GM23338 (cell line): ENCODE measurements around the gene NELFCD. TPM values are rescaled to one million over a fixed set of nuclear protein-coding genes. Genes with fewer than 3 reads are reported as not detected.

ENCODE experiments used
- ATAC-seq: fragments of 200-7000 bp; cut with Tn5 transposase; 3 replicates; pipeline ENCODE4 v1.9.1; 2020
- DNase-seq: peaks from one replicate; pipeline ENCODE4 v3.0.0-alpha.2; 2015; ENCODE audit warnings: low spot score
- H2AFZ ChIP-seq: fragments of 200-600 bp; sonication (generic); 2 replicates; pipeline ENCODE4 v1.8.0; 2016; ENCODE audit warnings: antibody characterized with exemption, mild to moderate bottlenecking, moderate library complexity
- H3F3A ChIP-seq: fragments of 200-600 bp; sonication (generic); replicated peaks from 2 replicates; pipeline ENCODE4 v1.8.0; 2017; ENCODE audit warnings: antibody characterized with exemption, mixed run types, low read depth
- H3K27ac ChIP-seq: fragments of 200-600 bp; sonication (generic); 2 replicates; pipeline ENCODE4 v1.6.1; 2016; ENCODE audit warnings: low read depth
- H3K27me3 ChIP-seq: fragments of 200-600 bp; sonication (generic); 2 replicates; pipeline ENCODE4 v1.8.0; 2016; ENCODE audit warnings: mild to moderate bottlenecking, mixed run types, moderate library complexity; ENCODE audit not compliant: insufficient read depth
- H3K36me3 ChIP-seq: fragments of 200-600 bp; sonication (generic); 2 replicates; pipeline ENCODE4 v1.8.0; 2016; ENCODE audit warnings: mild to moderate bottlenecking; ENCODE audit not compliant: insufficient read depth
- H3K4me1 ChIP-seq: fragments of 200-600 bp; sonication (generic); 2 replicates; pipeline ENCODE4 v1.8.0; 2016; ENCODE audit warnings: mild to moderate bottlenecking, moderate library complexity; ENCODE audit not compliant: insufficient read depth
- H3K4me2 ChIP-seq: fragments of 200-600 bp; sonication (generic); 2 replicates; pipeline ENCODE4 v1.7.1; 2017; ENCODE audit warnings: mixed run types
- H3K4me3 ChIP-seq: fragments of 200-600 bp; sonication (generic); 2 replicates; pipeline ENCODE4 v1.6.1; 2016; ENCODE audit warnings: mixed run types
- H3K79me2 ChIP-seq: fragments of 200-600 bp; sonication (generic); replicated peaks from 2 replicates; pipeline ENCODE4 v1.8.0; 2017; ENCODE audit warnings: mild to moderate bottlenecking; ENCODE audit not compliant: insufficient read depth
- H3K9me2 ChIP-seq: fragments of 200-600 bp; sonication (generic); 2 replicates; pipeline ENCODE4 v1.8.0; 2017; ENCODE audit not compliant: insufficient read depth
- H4K20me1 ChIP-seq: fragments of 200-600 bp; sonication (generic); replicated peaks from 2 replicates; pipeline ENCODE4 v1.8.0; 2017; ENCODE audit warnings: mild to moderate bottlenecking; ENCODE audit not compliant: insufficient read depth
- H3K27ac Mint-ChIP-seq: 2 replicates; pipeline ENCODE4 v1.8.0; 2020; ENCODE audit warnings: inconsistent platforms, mild to moderate bottlenecking, moderate library complexity, mixed read lengths
- H3K27me3 Mint-ChIP-seq: 3 replicates; pipeline ENCODE4 v1.8.0; 2022; ENCODE audit warnings: low read depth, mild to moderate bottlenecking, moderate library complexity, mixed read lengths, inconsistent platforms; ENCODE audit not compliant: insufficient read depth, poor library complexity
- H3K36me3 Mint-ChIP-seq: 3 replicates; pipeline ENCODE4 v1.8.0; 2021; ENCODE audit warnings: low read depth, mild to moderate bottlenecking, inconsistent platforms, moderate library complexity, mixed read lengths
- H3K4me1 Mint-ChIP-seq: 3 replicates; pipeline ENCODE4 v1.8.0; 2020; ENCODE audit warnings: mild to moderate bottlenecking, inconsistent platforms, mixed read lengths
- H3K4me3 Mint-ChIP-seq: 3 replicates; pipeline ENCODE4 v1.8.0; 2021; ENCODE audit warnings: moderate library complexity, mild to moderate bottlenecking, inconsistent platforms, mixed read lengths
- H3K9me3 Mint-ChIP-seq: 3 replicates; pipeline ENCODE4 v1.8.0; 2020; ENCODE audit warnings: moderate library complexity, mild to moderate bottlenecking, inconsistent platforms, mixed read lengths
- CREB1 ChIP-seq: fragments of 250-450 bp; sonication (Bioruptor Pico); IDR thresholded peaks from 2 replicates; pipeline ENCODE4 v1.5.0; 2020; ENCODE audit warnings: low read depth, mild to moderate bottlenecking, moderate library complexity
- CTCF ChIP-seq, 2 experiments: fragments of 200-600 bp in 1 of 2; sonication (generic) in 1 of 2; conservative IDR thresholded peaks; 2 replicates each; pipeline versions ENCODE4 v1.5.1 to v1.6.1; 2016 to 2017; ENCODE audit warnings: antibody characterized with exemption in 2 of 2, low read depth in 2 of 2, mild to moderate bottlenecking in 2 of 2, moderate library complexity in 1 of 2
- ETS1 ChIP-seq: IDR thresholded peaks from 2 replicates; pipeline ENCODE4 v1.6.1; 2016; ENCODE audit warnings: antibody characterized with exemption
- EZH2 ChIP-seq: fragments of 200-600 bp; sonication (generic); IDR thresholded peaks from one replicate; pipeline ENCODE4 v1.8.0; 2017; ENCODE audit warnings: antibody characterized with exemption, mild to moderate bottlenecking, low read depth; ENCODE audit not compliant: unreplicated experiment
- JUNB ChIP-seq: IDR thresholded peaks from one replicate; pipeline ENCODE4 v1.6.1; 2016; ENCODE audit warnings: antibody characterized with exemption; ENCODE audit not compliant: unreplicated experiment
- NANOG ChIP-seq: IDR thresholded peaks from 2 replicates; pipeline ENCODE4 v1.6.1; 2016; ENCODE audit warnings: antibody characterized with exemption, borderline replicate concordance
- POLR2AphosphoS5 ChIP-seq: IDR thresholded peaks from 2 replicates; pipeline ENCODE4 v1.6.1; 2016; ENCODE audit warnings: antibody characterized with exemption, low read depth
- STAT1 ChIP-seq: IDR thresholded peaks from one replicate; pipeline ENCODE4 v1.6.1; 2016; ENCODE audit warnings: antibody characterized with exemption; ENCODE audit not compliant: unreplicated experiment
- ZNF114 ChIP-seq: fragments of 250-450 bp; sonication (Bioruptor Pico); IDR thresholded peaks from 2 replicates; pipeline ENCODE4 v1.5.0; 2020; ENCODE audit warnings: mild to moderate bottlenecking, moderate library complexity
- ZNF331 ChIP-seq: fragments of 250-450 bp; sonication (Bioruptor Pico); IDR thresholded peaks from 2 replicates; pipeline ENCODE4 v1.5.0; 2020; ENCODE audit warnings: low read depth, mild to moderate bottlenecking, moderate library complexity
- polyA plus RNA-seq: library from polyadenylated mRNA; unstranded; fragments of >200 nt; fragmentation: Nextera tagmentation; extraction: Ambion mirVana; gene quantifications from 2 replicates; pipeline ENCODE4 v1.2.1, GENCODE V29; 2016
- total RNA-seq: library from RNA; depleted of rRNA; stranded (reverse); fragments of >200 nt; shearing (Covaris generic); gene quantifications from 2 replicates; pipeline ENCODE4 v1.2.3, GENCODE V29; 2014
- TF ChIP-seq, protein P1 (sequence below): fragments of 250-450 bp; sonication (Bioruptor Pico); IDR thresholded peaks from 2 replicates; pipeline ENCODE4 v1.5.0; 2020; ENCODE audit warnings: mild to moderate bottlenecking, moderate library complexity
- TF ChIP-seq, protein P2 (sequence below): IDR thresholded peaks from one replicate; pipeline ENCODE4 v1.6.1; 2018; ENCODE audit warnings: antibody characterized with exemption; ENCODE audit not compliant: unreplicated experiment

The NELFCD gene
- total and polyA plus RNA-seq, 2 experiments from 2014 or later, result 52.9 to 75.8 TPM

GRCh38 chr20:58982406-58983114, 1.5 kb downstream of the NELFCD start:
- peaks cover 31% of the 10 kb centered on the region for H3K4me1 Mint-ChIP-seq
- Histone ChIP-seq H3F3A (no peaks in the 10 kb centered on the region), H3K4me3 (peak overlapping the region; percentile 94)

More at GRCh38 chr20:58982406-58983114, 1.5 kb downstream of the NELFCD start:
- H3K27ac Mint-ChIP-seq, result peak overlapping the region; percentile 45; the same call in 1 of the 2 replicates
- DNase-seq (no peak), ATAC-seq (no peak)
- H3K27me3 Mint-ChIP-seq, result peaks cover 10% of the 10 kb centered on the region
- peak overlapping the region; percentile 89 for H3K4me3 Mint-ChIP-seq
- H2AFZ ChIP-seq, result no peak overlapping the region
- peak overlapping the region; percentile 95 for H3K4me2 ChIP-seq
- H3K79me2 ChIP-seq, result peaks cover 50% of the 10 kb centered on the region
- no peaks in the 10 kb centered on the region; the same call in 1 of the 2 replicates for H3K9me2 ChIP-seq
- H3K36me3 Mint-ChIP-seq, result peaks cover 24% of the 10 kb centered on the region
- peaks cover 20% of the 10 kb centered on the region for H3K4me1 ChIP-seq
- H3K27ac ChIP-seq, result no peak overlapping the region
- TF ChIP-seq, protein P1, sequence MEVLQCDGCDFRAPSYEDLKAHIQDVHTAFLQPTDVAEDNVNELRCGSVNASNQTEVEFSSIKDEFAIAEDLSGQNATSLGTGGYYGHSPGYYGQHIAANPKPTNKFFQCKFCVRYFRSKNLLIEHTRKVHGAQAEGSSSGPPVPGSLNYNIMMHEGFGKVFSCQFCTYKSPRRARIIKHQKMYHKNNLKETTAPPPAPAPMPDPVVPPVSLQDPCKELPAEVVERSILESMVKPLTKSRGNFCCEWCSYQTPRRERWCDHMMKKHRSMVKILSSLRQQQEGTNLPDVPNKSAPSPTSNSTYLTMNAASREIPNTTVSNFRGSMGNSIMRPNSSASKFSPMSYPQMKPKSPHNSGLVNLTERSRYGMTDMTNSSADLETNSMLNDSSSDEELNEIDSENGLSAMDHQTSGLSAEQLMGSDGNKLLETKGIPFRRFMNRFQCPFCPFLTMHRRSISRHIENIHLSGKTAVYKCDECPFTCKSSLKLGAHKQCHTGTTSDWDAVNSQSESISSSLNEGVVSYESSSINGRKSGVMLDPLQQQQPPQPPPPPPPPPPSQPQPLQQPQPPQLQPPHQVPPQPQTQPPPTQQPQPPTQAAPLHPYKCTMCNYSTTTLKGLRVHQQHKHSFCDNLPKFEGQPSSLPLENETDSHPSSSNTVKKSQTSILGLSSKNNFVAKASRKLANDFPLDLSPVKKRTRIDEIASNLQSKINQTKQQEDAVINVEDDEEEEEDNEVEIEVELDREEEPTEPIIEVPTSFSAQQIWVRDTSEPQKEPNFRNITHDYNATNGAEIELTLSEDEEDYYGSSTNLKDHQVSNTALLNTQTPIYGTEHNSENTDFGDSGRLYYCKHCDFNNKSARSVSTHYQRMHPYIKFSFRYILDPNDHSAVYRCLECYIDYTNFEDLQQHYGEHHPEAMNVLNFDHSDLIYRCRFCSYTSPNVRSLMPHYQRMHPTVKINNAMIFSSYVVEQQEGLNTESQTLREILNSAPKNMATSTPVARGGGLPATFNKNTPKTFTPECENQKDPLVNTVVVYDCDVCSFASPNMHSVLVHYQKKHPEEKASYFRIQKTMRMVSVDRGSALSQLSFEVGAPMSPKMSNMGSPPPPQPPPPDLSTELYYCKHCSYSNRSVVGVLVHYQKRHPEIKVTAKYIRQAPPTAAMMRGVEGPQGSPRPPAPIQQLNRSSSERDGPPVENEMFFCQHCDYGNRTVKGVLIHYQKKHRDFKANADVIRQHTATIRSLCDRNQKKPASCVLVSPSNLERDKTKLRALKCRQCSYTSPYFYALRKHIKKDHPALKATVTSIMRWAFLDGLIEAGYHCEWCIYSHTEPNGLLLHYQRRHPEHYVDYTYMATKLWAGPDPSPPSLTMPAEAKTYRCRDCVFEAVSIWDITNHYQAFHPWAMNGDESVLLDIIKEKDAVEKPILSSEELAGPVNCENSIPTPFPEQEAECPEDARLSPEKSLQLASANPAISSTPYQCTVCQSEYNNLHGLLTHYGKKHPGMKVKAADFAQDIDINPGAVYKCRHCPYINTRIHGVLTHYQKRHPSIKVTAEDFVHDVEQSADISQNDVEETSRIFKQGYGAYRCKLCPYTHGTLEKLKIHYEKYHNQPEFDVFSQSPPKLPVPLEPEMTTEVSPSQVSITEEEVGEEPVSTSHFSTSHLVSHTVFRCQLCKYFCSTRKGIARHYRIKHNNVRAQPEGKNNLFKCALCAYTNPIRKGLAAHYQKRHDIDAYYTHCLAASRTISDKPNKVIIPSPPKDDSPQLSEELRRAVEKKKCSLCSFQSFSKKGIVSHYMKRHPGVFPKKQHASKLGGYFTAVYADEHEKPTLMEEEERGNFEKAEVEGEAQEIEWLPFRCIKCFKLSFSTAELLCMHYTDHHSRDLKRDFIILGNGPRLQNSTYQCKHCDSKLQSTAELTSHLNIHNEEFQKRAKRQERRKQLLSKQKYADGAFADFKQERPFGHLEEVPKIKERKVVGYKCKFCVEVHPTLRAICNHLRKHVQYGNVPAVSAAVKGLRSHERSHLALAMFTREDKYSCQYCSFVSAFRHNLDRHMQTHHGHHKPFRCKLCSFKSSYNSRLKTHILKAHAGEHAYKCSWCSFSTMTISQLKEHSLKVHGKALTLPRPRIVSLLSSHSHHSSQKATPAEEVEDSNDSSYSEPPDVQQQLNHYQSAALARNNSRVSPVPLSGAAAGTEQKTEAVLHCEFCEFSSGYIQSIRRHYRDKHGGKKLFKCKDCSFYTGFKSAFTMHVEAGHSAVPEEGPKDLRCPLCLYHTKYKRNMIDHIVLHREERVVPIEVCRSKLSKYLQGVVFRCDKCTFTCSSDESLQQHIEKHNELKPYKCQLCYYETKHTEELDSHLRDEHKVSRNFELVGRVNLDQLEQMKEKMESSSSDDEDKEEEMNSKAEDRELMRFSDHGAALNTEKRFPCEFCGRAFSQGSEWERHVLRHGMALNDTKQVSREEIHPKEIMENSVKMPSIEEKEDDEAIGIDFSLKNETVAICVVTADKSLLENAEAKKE, result no peak
- TF ChIP-seq JUNB, result no peak
- TF ChIP-seq NANOG, result no peak
- TF ChIP-seq, protein P2, sequence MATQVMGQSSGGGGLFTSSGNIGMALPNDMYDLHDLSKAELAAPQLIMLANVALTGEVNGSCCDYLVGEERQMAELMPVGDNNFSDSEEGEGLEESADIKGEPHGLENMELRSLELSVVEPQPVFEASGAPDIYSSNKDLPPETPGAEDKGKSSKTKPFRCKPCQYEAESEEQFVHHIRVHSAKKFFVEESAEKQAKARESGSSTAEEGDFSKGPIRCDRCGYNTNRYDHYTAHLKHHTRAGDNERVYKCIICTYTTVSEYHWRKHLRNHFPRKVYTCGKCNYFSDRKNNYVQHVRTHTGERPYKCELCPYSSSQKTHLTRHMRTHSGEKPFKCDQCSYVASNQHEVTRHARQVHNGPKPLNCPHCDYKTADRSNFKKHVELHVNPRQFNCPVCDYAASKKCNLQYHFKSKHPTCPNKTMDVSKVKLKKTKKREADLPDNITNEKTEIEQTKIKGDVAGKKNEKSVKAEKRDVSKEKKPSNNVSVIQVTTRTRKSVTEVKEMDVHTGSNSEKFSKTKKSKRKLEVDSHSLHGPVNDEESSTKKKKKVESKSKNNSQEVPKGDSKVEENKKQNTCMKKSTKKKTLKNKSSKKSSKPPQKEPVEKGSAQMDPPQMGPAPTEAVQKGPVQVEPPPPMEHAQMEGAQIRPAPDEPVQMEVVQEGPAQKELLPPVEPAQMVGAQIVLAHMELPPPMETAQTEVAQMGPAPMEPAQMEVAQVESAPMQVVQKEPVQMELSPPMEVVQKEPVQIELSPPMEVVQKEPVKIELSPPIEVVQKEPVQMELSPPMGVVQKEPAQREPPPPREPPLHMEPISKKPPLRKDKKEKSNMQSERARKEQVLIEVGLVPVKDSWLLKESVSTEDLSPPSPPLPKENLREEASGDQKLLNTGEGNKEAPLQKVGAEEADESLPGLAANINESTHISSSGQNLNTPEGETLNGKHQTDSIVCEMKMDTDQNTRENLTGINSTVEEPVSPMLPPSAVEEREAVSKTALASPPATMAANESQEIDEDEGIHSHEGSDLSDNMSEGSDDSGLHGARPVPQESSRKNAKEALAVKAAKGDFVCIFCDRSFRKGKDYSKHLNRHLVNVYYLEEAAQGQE, result no peak
- TF ChIP-seq CTCF (conservative IDR thresholded peaks at IDR 0.05; ENCODE audit: low read depth in 2 of 2), result no peak
- no peak for TF ChIP-seq ZNF331 (CRISPR knock-in tag)
- TF ChIP-seq CREB1 (CRISPR knock-in tag), result no peak
- no peak for TF ChIP-seq ETS1
- no peak for TF ChIP-seq POLR2AphosphoS5
- no peak for TF ChIP-seq STAT1
- TF ChIP-seq EZH2, result no peak
- TF ChIP-seq ZNF114 (CRISPR knock-in tag), result no peak
- peaks cover 13% of the 10 kb centered on the region for H3K36me3 ChIP-seq
- no peaks in the 10 kb centered on the region; the same call in 2 of the 3 replicates for H3K9me3 Mint-ChIP-seq
- no peaks in the 10 kb centered on the region for H3K27me3 ChIP-seq
- H4K20me1 ChIP-seq, result peaks cover 26% of the 10 kb centered on the region; the same call in 1 of the 2 replicates
